Astrocyte of the spinal cord (primary cell): Measurements from ENCODE around the gene CNPY2.
A peak's percentile ranks its signal among the peaks of the same experiment; 100 is the strongest.
"Not testable (repeated sequence)": the region's sequence is repeated elsewhere in the genome, so short reads cannot be mapped to it uniquely, and the experiment has no call there.

Experiments used
- DNase-seq: peaks from one replicate; pipeline ENCODE4 v3.0.0; 2011; ENCODE audit warnings: low read depth, low spot score
- H3K4me3 ChIP-seq: 2 replicates; pipeline ENCODE4 v1.5.1; 2011; ENCODE audit warnings: low read depth, mild to moderate bottlenecking, low read length, moderate library complexity
- CTCF ChIP-seq: IDR thresholded peaks from 2 replicates; pipeline ENCODE4 v1.5.1; 2012; ENCODE audit warnings: low read depth, mild to moderate bottlenecking, low read length, inconsistent platforms
- in situ Hi-C: cut with HindIII; loops from 2 replicates; pipeline ENCODE4 v1.10.0; 2017; ENCODE audit warnings: low sequenced_read_pairs

Gene CNPY2

GRCh38 chr12:56267443-56268071 lies 48.2 kb downstream of the CNPY2 start:
- H3K4me3 ChIP-seq, result peak overlapping the region; percentile 72
- DNase-seq, result no peak
- in situ Hi-C loops, result no loop called here

GRCh38 chr12:56266693-56267442 lies 48.9 kb downstream of the CNPY2 start, which contains the start of gene COQ10A:
TSS of gene COQ10A (plus strand) at chr12:56266942. CDS start at chr12:56267119, 177 bp downstream.
- in situ Hi-C loops, result no loop called here
- peak; percentile 84 for DNase-seq
- peak; percentile 79 for TF ChIP-seq CTCF
- peak within 1 kb of the TSS; percentile 72 for H3K4me3 ChIP-seq

More at GRCh38 chr12:56267443-56268071, 48.2 kb downstream of the CNPY2 start:
- TF ChIP-seq CTCF, result no peak

GRCh38 chr12:56266068-56266692 lies 49.6 kb downstream of the CNPY2 start:
- peak overlapping the region; percentile 72 for H3K4me3 ChIP-seq
- in situ Hi-C loops, result not testable (repeated sequence)
- peak; percentile 17 for DNase-seq

DNA sequence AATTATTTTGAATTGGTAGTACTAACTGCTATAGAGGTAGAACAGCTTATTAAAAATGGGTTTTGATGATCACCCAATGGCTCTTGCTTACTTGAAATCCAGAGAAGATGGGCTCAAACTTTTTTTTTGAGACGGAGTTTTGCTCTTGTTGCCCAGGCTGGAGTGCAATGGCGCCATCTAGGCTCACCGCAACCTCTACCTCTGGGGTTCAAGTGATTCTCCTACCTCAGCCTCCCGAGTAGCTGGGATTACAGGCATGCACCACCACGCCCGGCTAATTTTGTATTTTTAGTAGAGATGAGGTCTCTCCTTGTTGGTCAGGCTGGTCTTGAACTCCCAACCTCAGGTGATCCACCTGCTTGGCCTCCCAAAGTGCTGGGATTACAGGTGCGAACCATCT lies 52.8 kb downstream of the CNPY2 start:
- in situ Hi-C loops, DNase-seq, H3K4me3 ChIP-seq: not testable (repeated sequence)

GRCh38 chr12:56261503-56262232 lies 54.1 kb downstream of the CNPY2 start:
- no peak for TF ChIP-seq CTCF
- H3K4me3 ChIP-seq, result no peak overlapping the region
- in situ Hi-C loops, result no loop called here
- DNase-seq, result peak; percentile 49

DNA sequence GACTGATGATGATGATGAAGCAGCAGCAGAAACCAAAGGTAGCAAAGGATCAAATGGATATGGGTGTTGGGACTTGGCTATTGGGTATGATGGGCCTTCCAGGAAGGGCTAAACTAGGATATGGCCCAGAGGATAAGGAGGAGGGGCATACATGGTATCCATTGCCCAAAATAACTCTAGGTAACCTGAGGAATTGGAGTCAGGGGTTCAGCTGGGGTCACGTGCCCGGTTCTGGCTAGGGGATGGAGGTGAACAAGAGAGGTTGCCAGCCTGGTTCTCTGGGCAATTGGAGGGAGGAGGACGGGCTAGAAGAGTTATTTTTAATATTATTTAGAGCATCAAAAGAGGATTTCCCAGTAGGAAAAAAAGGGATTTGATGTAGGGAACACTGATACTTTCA lies 54.9 kb downstream of the CNPY2 start:
- DNase-seq, result no peak
- TF ChIP-seq CTCF, result no peak
- in situ Hi-C loops, result no loop called here
- H3K4me3 ChIP-seq, result no peak overlapping the region

GRCh38 chr12:56260380-56260779 lies 55.4 kb downstream of the CNPY2 start:
- DNase-seq, result no peak
- H3K4me3 ChIP-seq, result no peak overlapping the region
- no peak for TF ChIP-seq CTCF
- in situ Hi-C loops, result no loop called here
